Measurements from ENCODE around the gene TCF15.

DNA sequence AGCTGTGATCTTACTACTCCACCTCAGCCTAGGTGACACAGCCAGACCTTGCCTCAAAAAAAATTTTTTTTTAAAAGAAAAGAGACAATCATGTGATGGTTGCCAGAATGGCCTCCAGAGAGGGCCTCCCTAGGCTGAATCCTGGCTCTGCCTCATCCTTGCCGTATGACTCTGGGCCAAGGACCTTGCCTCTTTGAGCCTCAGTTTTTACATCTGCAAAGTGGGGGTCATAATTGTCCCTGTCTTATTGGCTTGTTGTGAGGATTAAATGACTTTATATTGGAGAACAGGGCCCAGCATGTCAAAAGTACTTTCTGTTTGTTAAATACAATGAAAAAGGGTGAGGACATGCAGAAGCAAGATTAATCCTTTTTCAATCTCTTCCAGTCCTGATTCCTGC, 28.5 kb upstream of the TCF15 start:
- TF ChIP-seq, protein P1, sequence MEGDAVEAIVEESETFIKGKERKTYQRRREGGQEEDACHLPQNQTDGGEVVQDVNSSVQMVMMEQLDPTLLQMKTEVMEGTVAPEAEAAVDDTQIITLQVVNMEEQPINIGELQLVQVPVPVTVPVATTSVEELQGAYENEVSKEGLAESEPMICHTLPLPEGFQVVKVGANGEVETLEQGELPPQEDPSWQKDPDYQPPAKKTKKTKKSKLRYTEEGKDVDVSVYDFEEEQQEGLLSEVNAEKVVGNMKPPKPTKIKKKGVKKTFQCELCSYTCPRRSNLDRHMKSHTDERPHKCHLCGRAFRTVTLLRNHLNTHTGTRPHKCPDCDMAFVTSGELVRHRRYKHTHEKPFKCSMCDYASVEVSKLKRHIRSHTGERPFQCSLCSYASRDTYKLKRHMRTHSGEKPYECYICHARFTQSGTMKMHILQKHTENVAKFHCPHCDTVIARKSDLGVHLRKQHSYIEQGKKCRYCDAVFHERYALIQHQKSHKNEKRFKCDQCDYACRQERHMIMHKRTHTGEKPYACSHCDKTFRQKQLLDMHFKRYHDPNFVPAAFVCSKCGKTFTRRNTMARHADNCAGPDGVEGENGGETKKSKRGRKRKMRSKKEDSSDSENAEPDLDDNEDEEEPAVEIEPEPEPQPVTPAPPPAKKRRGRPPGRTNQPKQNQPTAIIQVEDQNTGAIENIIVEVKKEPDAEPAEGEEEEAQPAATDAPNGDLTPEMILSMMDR (conservative IDR thresholded peaks at IDR 0.05; ENCODE audit: low read depth, low read length), result no peak
- no peak for TF ChIP-seq EZH2phosphoT487 (IDR thresholded peaks at IDR 0.05; ENCODE audit: borderline replicate concordance, low read length)
